H9 (cell line): ENCODE results near the gene SLC4A11. TPM values are rescaled to one million over a fixed set of nuclear protein-coding genes. Genes with fewer than 3 reads are reported as not detected.

Experiments
- DNase-seq: peaks from one replicate; pipeline ENCODE4 v3.0.0-alpha.2; 2017
- H2AFZ ChIP-seq: one replicate; pipeline ENCODE4 v1.6.1; 2013; ENCODE audit warnings: mild to moderate bottlenecking, low read length, control low read depth, moderate library complexity
- H2AK5ac ChIP-seq: 2 replicates; pipeline ENCODE4 v1.6.1; 2013; ENCODE audit warnings: low read length, control low read depth, mixed read lengths; ENCODE audit not compliant: insufficient read length
- H2BK120ac ChIP-seq: one replicate; pipeline ENCODE4 v1.6.1; 2013; ENCODE audit warnings: low read depth, mild to moderate bottlenecking, low read length, control low read depth, inconsistent platforms; ENCODE audit not compliant: poor library complexity, severe bottlenecking
- H2BK12ac ChIP-seq: 2 replicates; pipeline ENCODE4 v1.6.1; 2013; ENCODE audit warnings: low read length, control low read depth, mixed read lengths, low read depth; ENCODE audit not compliant: insufficient read length
- H2BK15ac ChIP-seq: 2 replicates; pipeline ENCODE4 v1.6.1; 2013; ENCODE audit warnings: low read depth, low read length, control low read depth
- H2BK20ac ChIP-seq: one replicate; pipeline ENCODE4 v1.6.1; 2013; ENCODE audit warnings: low read depth, mild to moderate bottlenecking, low read length, control low read depth, inconsistent platforms; ENCODE audit not compliant: poor library complexity, severe bottlenecking
- H2BK5ac ChIP-seq: 2 replicates; pipeline ENCODE4 v1.6.1; 2013; ENCODE audit warnings: low read length, control low read depth, mixed read lengths; ENCODE audit not compliant: insufficient read length
- H3K14ac ChIP-seq: 2 replicates; pipeline ENCODE4 v1.6.1; 2013; ENCODE audit warnings: low read length, control low read depth; ENCODE audit not compliant: insufficient read depth
- H3K18ac ChIP-seq: 2 replicates; pipeline ENCODE4 v1.6.1; 2013; ENCODE audit warnings: low read depth, mild to moderate bottlenecking, mixed read lengths, low read length, control low read depth; ENCODE audit not compliant: insufficient read length
- H3K23ac ChIP-seq: 2 replicates; pipeline ENCODE4 v1.6.1; 2013; ENCODE audit warnings: low read length, control low read depth, mixed read lengths, low read depth; ENCODE audit not compliant: insufficient read length
- H3K23me2 ChIP-seq: 2 replicates; pipeline ENCODE4 v1.6.1; 2013; ENCODE audit warnings: low read depth, mild to moderate bottlenecking, mixed read lengths, low read length, control low read depth; ENCODE audit not compliant: insufficient read length, poor library complexity, severe bottlenecking
- H3K27ac ChIP-seq: 2 replicates; pipeline ENCODE4 v1.5.1; 2013; ENCODE audit warnings: low read length, control low read depth, mixed read lengths, low read depth; ENCODE audit not compliant: insufficient read length
- H3K27me3 ChIP-seq: 2 replicates; pipeline ENCODE4 v1.6.1; 2013; ENCODE audit warnings: low read length, control low read depth, inconsistent platforms; ENCODE audit not compliant: insufficient read depth
- H3K4ac ChIP-seq: 2 replicates; pipeline ENCODE4 v1.6.1; 2013; ENCODE audit warnings: low read depth, mild to moderate bottlenecking, control low read depth, inconsistent platforms, low read length, moderate library complexity
- H3K4me1 ChIP-seq: 2 replicates; pipeline ENCODE4 v1.6.1; 2013; ENCODE audit warnings: low read length, control low read depth, inconsistent platforms; ENCODE audit not compliant: insufficient read depth
- H3K4me2 ChIP-seq: 2 replicates; pipeline ENCODE4 v1.6.1; 2013; ENCODE audit warnings: low read length, control low read depth, mixed read lengths; ENCODE audit not compliant: insufficient read length, insufficient read depth
- H3K56ac ChIP-seq: 2 replicates; pipeline ENCODE4 v1.6.1; 2013; ENCODE audit warnings: low read depth, mild to moderate bottlenecking, mixed read lengths, low read length, control low read depth; ENCODE audit not compliant: insufficient read length
- H3K79me1 ChIP-seq: 2 replicates; pipeline ENCODE4 v1.6.1; 2013; ENCODE audit warnings: low read depth, mild to moderate bottlenecking, moderate library complexity, low read length, control low read depth, inconsistent platforms; ENCODE audit not compliant: insufficient read depth, poor library complexity, severe bottlenecking
- H3K79me2 ChIP-seq: 2 replicates; pipeline ENCODE4 v1.6.1; 2013; ENCODE audit warnings: low read length, control low read depth, inconsistent platforms; ENCODE audit not compliant: insufficient read depth
- H3K9ac ChIP-seq: 2 replicates; pipeline ENCODE4 v1.6.1; 2013; ENCODE audit warnings: low read length, control low read depth, mixed read lengths; ENCODE audit not compliant: insufficient read length; ENCODE audit errors: extremely low read depth
- H3K9me3 ChIP-seq: one replicate; pipeline ENCODE4 v1.6.1; 2013; ENCODE audit warnings: low read depth, low read length, inconsistent platforms; ENCODE audit not compliant: control insufficient read depth
- H3T11ph ChIP-seq: one replicate; pipeline ENCODE4 v1.6.1; 2013; ENCODE audit warnings: mild to moderate bottlenecking, low read length, control low read depth, inconsistent platforms
- H4K20me1 ChIP-seq: one replicate; pipeline ENCODE4 v1.6.1; 2013; ENCODE audit not compliant: control insufficient read depth, insufficient read length, insufficient read depth
- H4K5ac ChIP-seq: 2 replicates; pipeline ENCODE4 v1.6.1; 2013; ENCODE audit warnings: low read depth, mild to moderate bottlenecking, mixed read lengths, low read length, control low read depth; ENCODE audit not compliant: insufficient read length
- H4K8ac ChIP-seq: replicated peaks from 2 replicates; pipeline ENCODE4 v1.6.1; 2013; ENCODE audit warnings: low read length, control low read depth, mixed read lengths, low read depth; ENCODE audit not compliant: insufficient read length
- H4K91ac ChIP-seq: 2 replicates; pipeline ENCODE4 v1.6.1; 2013; ENCODE audit warnings: low read depth, mild to moderate bottlenecking, moderate library complexity, mixed read lengths, low read length, control low read depth; ENCODE audit not compliant: insufficient read length
- H3K27ac Mint-ChIP-seq, 3 experiments: 2 replicates in 2 of 3; 3 replicates in 1 of 3; pipeline ENCODE4 v1.8.0; 2020 to 2021; ENCODE audit warnings: mixed read lengths in 3 of 3, mild to moderate bottlenecking in 1 of 3, moderate library complexity in 1 of 3
- H3K27me3 Mint-ChIP-seq: 2 replicates; pipeline ENCODE4 v1.8.0; 2021; ENCODE audit warnings: low read depth, mild to moderate bottlenecking, moderate library complexity, mixed read lengths
- H3K36me3 Mint-ChIP-seq, 3 experiments: 2 replicates in 2 of 3; 3 replicates in 1 of 3; pipeline ENCODE4 v1.8.0; 2020 to 2021; ENCODE audit warnings: low read depth in 3 of 3, mixed read lengths in 3 of 3; ENCODE audit not compliant: insufficient read depth in 1 of 3
- H3K4me1 Mint-ChIP-seq, 2 experiments: 2 replicates each; pipeline ENCODE4 v1.8.0; 2020; ENCODE audit warnings: mixed read lengths in 2 of 2
- H3K4me3 Mint-ChIP-seq, 2 experiments: 2 replicates in 1 of 2; 3 replicates in 1 of 2; pipeline ENCODE4 v1.8.0; 2020 to 2021; ENCODE audit warnings: mild to moderate bottlenecking in 2 of 2, mixed read lengths in 2 of 2, moderate library complexity in 1 of 2
- H3K9me3 Mint-ChIP-seq, 2 experiments: 2 replicates in 1 of 2; 3 replicates in 1 of 2; pipeline ENCODE4 v1.8.0; 2020; ENCODE audit warnings: mild to moderate bottlenecking in 2 of 2, mixed read lengths in 2 of 2, moderate library complexity in 1 of 2
- CTCF ChIP-seq: fragments of 200-600 bp; sonication (generic); conservative IDR thresholded peaks from 3 replicates; pipeline ENCODE4 v1.8.0; 2021; ENCODE audit warnings: antibody characterized with exemption, mild to moderate bottlenecking
- WGBS: extraction: QIAGEN DNeasy Blood & Tissue Kit; methylation state at CpG from one replicate; pipeline ENCODE4 v1.1.7; 2013; ENCODE audit warnings: missing lambda C conversion rate, low lambda C conversion rate, mixed read lengths; ENCODE audit not compliant: insufficient read length; ENCODE audit errors: extremely low coverage; 5-methylcytosine and 5-hydroxymethylcytosine counted together
- total RNA-seq: library from RNA; stranded (reverse); gene quantifications from 2 replicates; pipeline ENCODE4 v1.2.1, GENCODE V29; 2021

The SLC4A11 gene
- total RNA-seq, 1 experiment from 2014 or later, result 29.4 TPM

GRCh38 chr20:3275064-3275935, 36.3 kb upstream of the SLC4A11 start:
- no peak overlapping the region for H3K23ac ChIP-seq
- H3K4me2 ChIP-seq, result no peak overlapping the region
- no peak overlapping the region for H3K27ac ChIP-seq
- no peak overlapping the region for H2BK120ac ChIP-seq
- peaks cover 0 to 10% of the 10 kb centered on the region in 2 experiments; a peak in 2 of 4 replicates for H3K4me1 Mint-ChIP-seq
- H3T11ph ChIP-seq, result no peak overlapping the region
- no peak overlapping the region for H3K4me3 Mint-ChIP-seq
- H2AFZ ChIP-seq, result no peak overlapping the region
- no peak overlapping the region for H3K14ac ChIP-seq
- H3K27me3 Mint-ChIP-seq, result no peaks in the 10 kb centered on the region
- no peaks in the 10 kb centered on the region for H3K79me2 ChIP-seq
- no peak overlapping the region for H4K5ac ChIP-seq
- H3K56ac ChIP-seq, result no peak overlapping the region
- TF ChIP-seq CTCF, result no peak
- no peak overlapping the region for H2BK20ac ChIP-seq
- H2BK12ac ChIP-seq, result no peak overlapping the region
- no peaks in the 10 kb centered on the region for H3K79me1 ChIP-seq
- no peak overlapping the region for H3K4ac ChIP-seq
- H2AK5ac ChIP-seq, result no peak overlapping the region
- H3K36me3 Mint-ChIP-seq, result peaks cover 0 to 4% (median 0%) of the 10 kb centered on the region in 3 experiments; a peak in 3 of 7 replicates
- WGBS, result no CpG with 5 or more reads among the region's 5 CpGs
- no peaks in the 10 kb centered on the region for H3K4me1 ChIP-seq
- no peaks in the 10 kb centered on the region for H3K9me3 ChIP-seq
- H2BK5ac ChIP-seq, result no peak overlapping the region
- no peak overlapping the region for H2BK15ac ChIP-seq
- H3K27ac Mint-ChIP-seq, result no peak overlapping the region
- H4K8ac ChIP-seq, result no peak overlapping the region
- H3K18ac ChIP-seq, result no peak overlapping the region
- no peak overlapping the region for H4K91ac ChIP-seq
- H3K27me3 ChIP-seq, result no peaks in the 10 kb centered on the region
- no peaks in the 10 kb centered on the region for H4K20me1 ChIP-seq
- H3K9me3 Mint-ChIP-seq, result no peaks in the 10 kb centered on the region
- H3K9ac ChIP-seq, result no peak overlapping the region
- H3K23me2 ChIP-seq, result no peaks in the 10 kb centered on the region
- DNase-seq, result no peak
